GM12878 (cell line): ENCODE measurements around the gene ENPP1. TPM values are rescaled to one million over a fixed set of nuclear protein-coding genes. Genes with fewer than 3 reads are reported as not detected.

Source experiments
- ATAC-seq: fragments of 200-7000 bp; cut with Tn5 transposase; 3 replicates; pipeline ENCODE4 v1.9.1; 2020; ENCODE audit warnings: mild to moderate bottlenecking, moderate library complexity
- BruUV-seq: library from RNA; stranded (reverse); fragments of 400-500 nt; replicated peaks from 2 replicates; lab custom pipeline; 2021; lab: Mats Ljungman, UMichigan
- CTCF ChIA-PET: fragments of 300-600 bp; sonication (Branson Sonifier 250); formaldehyde crosslinking; extraction: SDS; loops from one replicate; lab custom pipeline; 2021; ENCODE audit warnings: inconsistent platforms; lab: Yijun Ruan, JAX
- POLR2A ChIA-PET: fragments of 350-600 bp; formaldehyde crosslinking; extraction: SDS; loops from one replicate; lab custom pipeline; 2021; ENCODE audit warnings: inconsistent platforms; lab: Charles Lee
- RAD21 ChIA-PET: fragments of 300-600 bp; sonication (Branson Sonifier 250); formaldehyde crosslinking; loops from one replicate; lab custom pipeline; 2023; ENCODE audit warnings: antibody characterized with exemption; ENCODE audit not compliant: unreplicated experiment; lab: Charles Lee
- SMC1A ChIA-PET: fragments of 300-600 bp; sonication (Branson Sonifier 250); formaldehyde crosslinking; loops from one replicate; lab custom pipeline; 2023; ENCODE audit not compliant: unreplicated experiment, uncharacterized antibody; lab: Charles Lee
- DNase-seq: peaks from one replicate; pipeline ENCODE4 v3.0.0-alpha.2; 2011; ENCODE audit warnings: low read depth, low spot score
- FAIRE-seq: peaks from 3 replicates; lab custom pipeline; 2011; peaks lifted over from hg19 to GRCh38; lab: Jason Lieb, UNC
- H2AFZ ChIP-seq: 2 replicates; pipeline ENCODE4 v1.6.0; 2011; ENCODE audit warnings: low read depth, low read length, control low read depth; ENCODE audit not compliant: control insufficient read depth
- H3K27ac ChIP-seq: 2 replicates; pipeline ENCODE4 v1.5.1; 2011; ENCODE audit warnings: control low read depth; ENCODE audit not compliant: control insufficient read depth, insufficient read depth
- H3K27me3 ChIP-seq, 2 experiments: replicated peaks in 1 of 2; 2 replicates each; pipeline versions ENCODE4 v1.6.0 to v1.6.1; 2011; ENCODE audit warnings: low read length in 1 of 2; ENCODE audit not compliant: control insufficient read depth in 2 of 2, insufficient read depth in 2 of 2
- H3K36me3 ChIP-seq, 2 experiments: 2 replicates each; pipeline ENCODE4 v1.5.1; 2011; ENCODE audit warnings: low read length in 1 of 2; ENCODE audit not compliant: control insufficient read depth in 2 of 2, insufficient read depth in 2 of 2
- H3K4me1 ChIP-seq: 2 replicates; pipeline ENCODE4 v1.6.1; 2011; ENCODE audit warnings: mild to moderate bottlenecking, low read length, moderate library complexity, mixed read lengths; ENCODE audit not compliant: control insufficient read depth, insufficient read depth
- H3K4me2 ChIP-seq: 2 replicates; pipeline ENCODE4 v1.6.0; 2011; ENCODE audit warnings: control low read depth; ENCODE audit not compliant: control insufficient read depth, insufficient read depth
- H3K4me3 ChIP-seq: fragments of 200-600 bp; sonication (generic); 2 replicates; pipeline ENCODE4 v1.5.1; 2016
- H3K79me2 ChIP-seq: 2 replicates; pipeline ENCODE4 v1.6.0; 2011; ENCODE audit warnings: low read length; ENCODE audit not compliant: control insufficient read depth, insufficient read depth
- H3K9ac ChIP-seq: 2 replicates; pipeline ENCODE4 v1.8.0; 2011; ENCODE audit warnings: low read length, control low read depth, mixed read lengths; ENCODE audit not compliant: control insufficient read depth, insufficient read depth
- H3K9me3 ChIP-seq: replicated peaks from 3 replicates; pipeline ENCODE4 v1.5.1; 2011; ENCODE audit warnings: mild to moderate bottlenecking, low read length; ENCODE audit not compliant: control insufficient read depth, insufficient read depth
- H4K20me1 ChIP-seq: 2 replicates; pipeline ENCODE4 v1.6.0; 2011; ENCODE audit not compliant: control insufficient read depth, insufficient read depth
- BACH1 ChIP-seq: fragments of 450-650 bp; IDR thresholded peaks from 2 replicates; pipeline ENCODE4 v1.6.1; 2017; ENCODE audit warnings: mild to moderate bottlenecking, borderline replicate concordance
- CBX5 ChIP-seq: sonication (generic); IDR thresholded peaks from 2 replicates; pipeline ENCODE4 v1.6.1; 2016; ENCODE audit warnings: low read depth, moderate library complexity, mild to moderate bottlenecking, inconsistent platforms
- ESRRA ChIP-seq: IDR thresholded peaks from 2 replicates; pipeline ENCODE4 v1.6.1; 2012; ENCODE audit warnings: mild to moderate bottlenecking, low read length, improper control_type of control experiment
- HDGF ChIP-seq: fragments of 450-650 bp; IDR thresholded peaks from 2 replicates; pipeline ENCODE4 v1.6.1; 2016; ENCODE audit warnings: antibody characterized with exemption
- JUNB ChIP-seq: IDR thresholded peaks from 2 replicates; pipeline ENCODE4 v1.6.1; 2016; ENCODE audit warnings: antibody characterized with exemption, mild to moderate bottlenecking
- JUND ChIP-seq: IDR thresholded peaks from 2 replicates; pipeline ENCODE4 v1.6.1; 2012; ENCODE audit warnings: low read depth, mild to moderate bottlenecking, low read length, improper control_type of control experiment, moderate library complexity
- NFXL1 ChIP-seq: fragments of 450-650 bp; IDR thresholded peaks from 2 replicates; pipeline ENCODE4 v1.6.1; 2017; ENCODE audit warnings: antibody characterized with exemption, mild to moderate bottlenecking, borderline replicate concordance
- NR2C2 ChIP-seq: IDR thresholded peaks from 2 replicates; pipeline ENCODE4 v1.6.1; 2011; ENCODE audit warnings: borderline replicate concordance, low read depth; ENCODE audit not compliant: control insufficient read depth, insufficient read length
- PAX5 ChIP-seq: IDR thresholded peaks from 2 replicates; pipeline ENCODE4 v1.6.1; 2011; ENCODE audit warnings: low read depth, low read length, borderline replicate concordance
- SREBF1 ChIP-seq: IDR thresholded peaks from 2 replicates; pipeline ENCODE4 v1.6.1; 2012; ENCODE audit warnings: mild to moderate bottlenecking, low read length
- SUPT20H ChIP-seq: IDR thresholded peaks from 2 replicates; pipeline ENCODE4 v1.6.1; 2011; ENCODE audit warnings: low read depth, mild to moderate bottlenecking, low read length, moderate library complexity, borderline replicate concordance; ENCODE audit not compliant: control insufficient read depth
- ZNF207 ChIP-seq: fragments of 450-650 bp; IDR thresholded peaks from 2 replicates; pipeline ENCODE4 v1.6.1; 2014; ENCODE audit warnings: antibody characterized with exemption, mild to moderate bottlenecking, borderline replicate concordance
- ZZZ3 ChIP-seq: IDR thresholded peaks from 2 replicates; pipeline ENCODE4 v1.6.1; 2011; ENCODE audit warnings: low read depth; ENCODE audit not compliant: control insufficient read depth, insufficient read length
- WGBS: methylation state at CpG from one replicate; pipeline ENCODE4 v1.1.6; 2016; ENCODE audit warnings: low lambda C conversion rate; ENCODE audit not compliant: insufficient replicate concordance, insufficient coverage; ENCODE audit errors: missing lambda C conversion rate; 5-methylcytosine and 5-hydroxymethylcytosine counted together
- in situ Hi-C: fragments of 300-500 bp; cut with MboI; formaldehyde crosslinking; loops from 9 replicates; pipeline ENCODE4 v1.14.3; 2018; ENCODE audit warnings: mixed read lengths
- intact Hi-C: fragments of 100-400 bp; cut with micrococcal nuclease; formaldehyde crosslinking; loops from one replicate; pipeline ENCODE4 v1.14.2; 2022; ENCODE audit not compliant: unreplicated experiment
- polyA plus RNA-seq, 11 experiments: library from polyadenylated mRNA; depleted of rRNA in 4 of 11; unstranded in 6 of 11; stranded (reverse) in 5 of 11; fragments of >200 nt; fragmentation: Nextera tagmentation in 4 of 11; fragmentation: Illumina TruSeq in 1 of 11; extraction: Ambion mirVana in 4 of 11; extraction: Trizol in 1 of 11; gene quantifications; 1 replicate in 1 of 11; 2 replicates in 10 of 11; pipeline versions ENCODE4 v1.2.1 to v1.2.3, GENCODE V29; 2011 to 2016; ENCODE audit warnings: inconsistent platforms in 2 of 11, missing spikeins in 2 of 11, low read depth in 1 of 11
- total RNA-seq, 4 experiments: library from RNA; depleted of rRNA in 3 of 4; stranded (reverse); fragments of >200 nt in 3 of 4; fragmentation: Illumina TruSeq in 1 of 4; extraction: Trizol in 1 of 4; gene quantifications; 2 replicates each; pipeline versions ENCODE4 v1.2.1 to v1.2.3, GENCODE V29; 2013 to 2021
- TF ChIP-seq, protein P1 (sequence below): IDR thresholded peaks from 2 replicates; pipeline ENCODE4 v1.6.1; 2011; ENCODE audit warnings: low read depth, mild to moderate bottlenecking, low read length, moderate library complexity, borderline replicate concordance; ENCODE audit errors: extremely low read depth
- TF ChIP-seq, protein P2 (sequence below): fragments of 450-650 bp; formaldehyde crosslinking; IDR thresholded peaks from 2 replicates; pipeline ENCODE4 v1.4.0; 2022; ENCODE audit warnings: mild to moderate bottlenecking, moderate library complexity
- TF ChIP-seq, protein P3 (sequence below): fragments of 450-650 bp; IDR thresholded peaks from 2 replicates; pipeline ENCODE4 v1.6.1; 2017; ENCODE audit warnings: mild to moderate bottlenecking, moderate library complexity

Gene ENPP1
- total and polyA plus RNA-seq, 10 of the 15 experiments (the other 5 are each of a cell fraction or from before 2014, with no cell fraction given) = 0.03 to 0.05 TPM; not detected in 8

DNA sequence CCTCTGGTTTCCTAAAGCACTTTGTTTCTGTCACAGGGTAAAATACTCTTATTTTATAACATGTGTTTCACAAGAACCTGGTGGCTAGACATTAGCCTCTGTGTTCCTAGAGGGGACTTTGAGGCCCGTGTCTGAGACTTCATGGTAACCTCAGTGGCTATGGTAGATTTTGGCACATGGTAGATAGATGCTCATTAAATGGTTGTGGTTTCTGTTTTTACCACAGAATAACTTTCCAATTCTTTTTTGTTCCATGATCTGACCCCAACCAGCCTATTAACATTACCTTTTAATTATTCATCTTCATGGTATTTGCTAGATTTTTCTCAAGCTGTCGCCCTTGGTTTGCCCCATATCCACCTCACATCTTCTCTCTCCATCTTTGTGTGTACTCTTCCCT, 109.0 kb downstream of the ENPP1 start (continued):
- no peak for TF ChIP-seq ESRRA
- no peak for TF ChIP-seq HDGF
- no peak for TF ChIP-seq NR2C2
- no peak for TF ChIP-seq ZZZ3
- no peak for TF ChIP-seq JUND
- TF ChIP-seq NFXL1 = no peak
- TF ChIP-seq SREBF1 = no peak
- TF ChIP-seq, protein P1, sequence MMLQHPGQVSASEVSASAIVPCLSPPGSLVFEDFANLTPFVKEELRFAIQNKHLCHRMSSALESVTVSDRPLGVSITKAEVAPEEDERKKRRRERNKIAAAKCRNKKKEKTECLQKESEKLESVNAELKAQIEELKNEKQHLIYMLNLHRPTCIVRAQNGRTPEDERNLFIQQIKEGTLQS = no peak
- TF ChIP-seq PAX5 = no peak

DNA sequence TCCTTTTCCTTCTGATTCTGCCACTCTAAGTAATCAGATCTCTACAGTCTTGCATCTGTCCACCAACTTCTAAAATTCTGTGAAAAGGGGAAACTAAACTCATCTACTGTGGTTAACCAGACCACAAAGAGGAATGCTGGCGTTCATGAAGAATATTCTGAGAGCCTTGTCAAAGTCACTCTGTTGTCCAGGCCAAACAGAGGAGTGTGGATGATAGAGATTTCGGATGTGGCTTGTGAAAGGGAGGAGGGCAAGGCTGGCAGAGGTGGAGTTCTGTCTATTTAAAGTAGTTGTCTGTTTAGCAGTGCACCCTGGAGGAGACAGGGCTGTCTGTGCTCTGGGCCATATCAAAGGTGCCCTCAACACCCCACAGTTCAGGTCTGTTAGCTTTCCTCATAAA, 109.5 kb downstream of the ENPP1 start:
- Histone ChIP-seq H3K79me2 (no peaks in the 10 kb centered on the region), H3K36me3 (no peaks in the 10 kb centered on the region), H3K4me1 (no peaks in the 10 kb centered on the region), H3K9me3 (no peaks in the 10 kb centered on the region; the same call in 2 of the 3 replicates), H3K9ac (no peak overlapping the region), H3K27me3 (peaks cover 0 to 3% of the 10 kb centered on the region in 2 experiments; a peak in 1 of 4 replicates), H4K20me1 (no peaks in the 10 kb centered on the region), H3K27ac (no peak overlapping the region), H3K4me2 (no peak overlapping the region), H2AFZ (no peak overlapping the region), H3K4me3 (no peak overlapping the region)
- intact Hi-C loops (loop anchor here (5.0 to 10.0 kb wide), 2 partner anchors 245 to 567 kb away; no protein-coding TSS in a partner anchor), in situ Hi-C loops (loop anchor here (5.0 to 10.0 kb wide), 3 partner anchors 223 to 565 kb away; no protein-coding TSS in a partner anchor)
- DNase-seq (no peak), FAIRE-seq (no peak), ATAC-seq (no peak)
- 0% methylated on average over 2 of the region's 2 CpGs for WGBS
- ChIA-PET RAD21 (no interaction called here), SMC1A (interaction anchor here (0.9 to 3.4 kb wide), 2 partner anchors 301 to 381 kb away, joined by 3 to 14 read pairs; no protein-coding TSS in a partner anchor), POLR2A (no interaction called here), CTCF (interaction anchor here (1.1 to 1.7 kb wide), 3 partner anchors 14 to 301 kb away, joined by 3 to 8 read pairs (median 3); no protein-coding TSS in a partner anchor)
- BruUV-seq = no TSS peak
- TF ChIP-seq HDGF (no peak), JUNB (no peak), SUPT20H (no peak), ZNF207 (no peak), CBX5 (no peak), BACH1 (no peak)
- TF ChIP-seq, protein P2, sequence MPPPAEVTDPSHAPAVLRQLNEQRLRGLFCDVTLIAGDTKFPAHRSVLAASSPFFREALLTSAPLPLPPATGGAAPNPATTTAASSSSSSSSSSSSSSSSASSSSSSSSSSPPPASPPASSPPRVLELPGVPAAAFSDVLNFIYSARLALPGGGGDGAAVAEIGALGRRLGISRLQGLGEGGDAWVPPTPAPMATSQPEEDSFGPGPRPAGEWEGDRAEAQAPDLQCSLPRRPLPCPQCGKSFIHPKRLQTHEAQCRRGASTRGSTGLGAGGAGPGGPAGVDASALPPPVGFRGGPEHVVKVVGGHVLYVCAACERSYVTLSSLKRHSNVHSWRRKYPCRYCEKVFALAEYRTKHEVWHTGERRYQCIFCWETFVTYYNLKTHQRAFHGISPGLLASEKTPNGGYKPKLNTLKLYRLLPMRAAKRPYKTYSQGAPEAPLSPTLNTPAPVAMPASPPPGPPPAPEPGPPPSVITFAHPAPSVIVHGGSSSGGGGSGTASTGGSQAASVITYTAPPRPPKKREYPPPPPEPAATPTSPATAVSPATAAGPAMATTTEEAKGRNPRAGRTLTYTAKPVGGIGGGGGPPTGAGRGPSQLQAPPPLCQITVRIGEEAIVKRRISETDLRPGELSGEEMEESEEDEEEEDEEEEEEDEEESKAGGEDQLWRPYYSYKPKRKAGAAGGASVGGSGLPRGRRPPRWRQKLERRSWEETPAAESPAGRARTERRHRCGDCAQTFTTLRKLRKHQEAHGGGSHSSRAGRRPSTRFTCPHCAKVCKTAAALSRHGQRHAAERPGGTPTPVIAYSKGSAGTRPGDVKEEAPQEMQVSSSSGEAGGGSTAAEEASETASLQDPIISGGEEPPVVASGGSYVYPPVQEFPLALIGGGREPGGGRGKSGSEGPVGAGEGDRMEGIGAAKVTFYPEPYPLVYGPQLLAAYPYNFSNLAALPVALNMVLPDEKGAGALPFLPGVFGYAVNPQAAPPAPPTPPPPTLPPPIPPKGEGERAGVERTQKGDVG (CRISPR knock-in tag) = no peak
- TF ChIP-seq, protein P3, sequence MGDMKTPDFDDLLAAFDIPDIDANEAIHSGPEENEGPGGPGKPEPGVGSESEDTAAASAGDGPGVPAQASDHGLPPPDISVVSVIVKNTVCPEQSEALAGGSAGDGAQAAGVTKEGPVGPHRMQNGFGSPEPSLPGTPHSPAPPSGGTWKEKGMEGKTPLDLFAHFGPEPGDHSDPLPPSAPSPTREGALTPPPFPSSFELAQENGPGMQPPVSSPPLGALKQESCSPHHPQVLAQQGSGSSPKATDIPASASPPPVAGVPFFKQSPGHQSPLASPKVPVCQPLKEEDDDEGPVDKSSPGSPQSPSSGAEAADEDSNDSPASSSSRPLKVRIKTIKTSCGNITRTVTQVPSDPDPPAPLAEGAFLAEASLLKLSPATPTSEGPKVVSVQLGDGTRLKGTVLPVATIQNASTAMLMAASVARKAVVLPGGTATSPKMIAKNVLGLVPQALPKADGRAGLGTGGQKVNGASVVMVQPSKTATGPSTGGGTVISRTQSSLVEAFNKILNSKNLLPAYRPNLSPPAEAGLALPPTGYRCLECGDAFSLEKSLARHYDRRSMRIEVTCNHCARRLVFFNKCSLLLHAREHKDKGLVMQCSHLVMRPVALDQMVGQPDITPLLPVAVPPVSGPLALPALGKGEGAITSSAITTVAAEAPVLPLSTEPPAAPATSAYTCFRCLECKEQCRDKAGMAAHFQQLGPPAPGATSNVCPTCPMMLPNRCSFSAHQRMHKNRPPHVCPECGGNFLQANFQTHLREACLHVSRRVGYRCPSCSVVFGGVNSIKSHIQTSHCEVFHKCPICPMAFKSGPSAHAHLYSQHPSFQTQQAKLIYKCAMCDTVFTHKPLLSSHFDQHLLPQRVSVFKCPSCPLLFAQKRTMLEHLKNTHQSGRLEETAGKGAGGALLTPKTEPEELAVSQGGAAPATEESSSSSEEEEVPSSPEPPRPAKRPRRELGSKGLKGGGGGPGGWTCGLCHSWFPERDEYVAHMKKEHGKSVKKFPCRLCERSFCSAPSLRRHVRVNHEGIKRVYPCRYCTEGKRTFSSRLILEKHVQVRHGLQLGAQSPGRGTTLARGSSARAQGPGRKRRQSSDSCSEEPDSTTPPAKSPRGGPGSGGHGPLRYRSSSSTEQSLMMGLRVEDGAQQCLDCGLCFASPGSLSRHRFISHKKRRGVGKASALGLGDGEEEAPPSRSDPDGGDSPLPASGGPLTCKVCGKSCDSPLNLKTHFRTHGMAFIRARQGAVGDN = no peak
